Bronchial epithelial cell (primary cell): ENCODE results near the gene ARID4B. TPM values are rescaled to one million over a fixed set of nuclear protein-coding genes. Genes with fewer than 3 reads are reported as not detected.

Source experiments
- DNase-seq: peaks from one replicate; pipeline ENCODE4 v3.0.0-alpha.2; 2010; ENCODE audit warnings: low read depth
- FAIRE-seq: peaks from 2 replicates; lab custom pipeline; 2011; peaks lifted over from hg19 to GRCh38; lab: Jason Lieb, UNC
- H3K27me3 ChIP-seq: 2 replicates; pipeline ENCODE4 v1.5.1; 2011; ENCODE audit warnings: low read length; ENCODE audit not compliant: control insufficient read depth, insufficient read depth
- H3K36me3 ChIP-seq: 2 replicates; pipeline ENCODE4 v1.5.1; 2011; ENCODE audit warnings: low read length; ENCODE audit not compliant: control insufficient read depth, insufficient read depth
- H3K4me3 ChIP-seq: 2 replicates; pipeline ENCODE4 v1.5.1; 2011; ENCODE audit warnings: mild to moderate bottlenecking, low read depth, low read length, control low read depth
- total RNA-seq: library from RNA; depleted of rRNA; stranded (reverse); fragments of >200 nt; gene quantifications from 2 replicates; pipeline ENCODE4 v1.2.1, GENCODE V29; 2014
- TF ChIP-seq, protein P1 (sequence below): IDR thresholded peaks from 2 replicates; pipeline ENCODE4 v1.5.1; 2011; ENCODE audit warnings: mild to moderate bottlenecking, moderate library complexity, low read length, control low read depth, inconsistent platforms; ENCODE audit not compliant: insufficient read depth, severe bottlenecking

ARID4B gene
- total RNA-seq, 1 donor from 2014 or later, result 11.8 TPM

DNA sequence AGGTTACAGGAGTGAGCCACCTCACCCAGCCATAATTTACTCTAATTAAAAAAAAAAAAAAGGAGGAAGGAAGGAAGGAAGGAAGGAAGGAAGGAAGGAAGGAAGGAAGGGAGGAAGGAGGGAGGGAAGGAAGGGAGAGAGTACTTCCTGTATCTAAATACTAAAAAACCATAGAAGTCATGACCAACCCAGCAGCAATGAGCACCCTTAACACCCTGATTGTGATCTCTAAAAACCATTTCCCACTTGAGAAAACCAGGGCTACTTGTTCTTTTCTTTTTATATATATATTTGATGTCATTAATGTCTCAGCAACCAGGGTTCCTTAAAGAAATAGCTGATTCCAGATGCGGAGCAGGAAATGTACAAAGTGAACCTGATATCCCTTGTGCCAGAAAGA lies 31.2 kb downstream of the ARID4B start:
- Histone ChIP-seq H3K36me3 (no peaks in the 10 kb centered on the region), H3K27me3 (no peaks in the 10 kb centered on the region), H3K4me3 (no peak overlapping the region)
- FAIRE-seq, result no peak
- TF ChIP-seq, protein P1, sequence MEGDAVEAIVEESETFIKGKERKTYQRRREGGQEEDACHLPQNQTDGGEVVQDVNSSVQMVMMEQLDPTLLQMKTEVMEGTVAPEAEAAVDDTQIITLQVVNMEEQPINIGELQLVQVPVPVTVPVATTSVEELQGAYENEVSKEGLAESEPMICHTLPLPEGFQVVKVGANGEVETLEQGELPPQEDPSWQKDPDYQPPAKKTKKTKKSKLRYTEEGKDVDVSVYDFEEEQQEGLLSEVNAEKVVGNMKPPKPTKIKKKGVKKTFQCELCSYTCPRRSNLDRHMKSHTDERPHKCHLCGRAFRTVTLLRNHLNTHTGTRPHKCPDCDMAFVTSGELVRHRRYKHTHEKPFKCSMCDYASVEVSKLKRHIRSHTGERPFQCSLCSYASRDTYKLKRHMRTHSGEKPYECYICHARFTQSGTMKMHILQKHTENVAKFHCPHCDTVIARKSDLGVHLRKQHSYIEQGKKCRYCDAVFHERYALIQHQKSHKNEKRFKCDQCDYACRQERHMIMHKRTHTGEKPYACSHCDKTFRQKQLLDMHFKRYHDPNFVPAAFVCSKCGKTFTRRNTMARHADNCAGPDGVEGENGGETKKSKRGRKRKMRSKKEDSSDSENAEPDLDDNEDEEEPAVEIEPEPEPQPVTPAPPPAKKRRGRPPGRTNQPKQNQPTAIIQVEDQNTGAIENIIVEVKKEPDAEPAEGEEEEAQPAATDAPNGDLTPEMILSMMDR, result no peak
- no peak for DNase-seq

DNA sequence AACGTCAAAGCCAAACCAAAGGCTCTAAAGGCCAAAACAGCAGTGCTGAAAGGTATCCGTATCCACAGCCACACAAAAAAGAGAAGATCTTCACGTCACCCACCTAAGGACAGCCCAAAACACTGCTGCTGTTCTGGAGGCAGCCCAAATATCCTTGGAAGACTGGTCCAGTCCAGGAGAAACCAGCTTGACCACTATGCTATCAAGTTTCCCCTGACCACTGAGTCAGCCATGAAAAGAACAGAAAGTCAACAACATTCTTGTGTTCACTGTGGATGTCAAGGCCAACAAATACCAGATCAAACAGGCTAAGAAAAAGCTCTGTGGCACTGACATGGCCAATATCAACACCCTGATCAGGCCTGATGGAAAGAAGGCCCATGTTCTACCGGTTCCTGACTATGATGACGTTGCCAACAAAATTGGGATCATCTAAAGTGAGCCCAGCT lies 32.1 kb downstream of the ARID4B start:
- Histone ChIP-seq H3K4me3 (no peak overlapping the region), H3K36me3 (no peaks in the 10 kb centered on the region)
- peak; percentile 89 for FAIRE-seq

DNA sequence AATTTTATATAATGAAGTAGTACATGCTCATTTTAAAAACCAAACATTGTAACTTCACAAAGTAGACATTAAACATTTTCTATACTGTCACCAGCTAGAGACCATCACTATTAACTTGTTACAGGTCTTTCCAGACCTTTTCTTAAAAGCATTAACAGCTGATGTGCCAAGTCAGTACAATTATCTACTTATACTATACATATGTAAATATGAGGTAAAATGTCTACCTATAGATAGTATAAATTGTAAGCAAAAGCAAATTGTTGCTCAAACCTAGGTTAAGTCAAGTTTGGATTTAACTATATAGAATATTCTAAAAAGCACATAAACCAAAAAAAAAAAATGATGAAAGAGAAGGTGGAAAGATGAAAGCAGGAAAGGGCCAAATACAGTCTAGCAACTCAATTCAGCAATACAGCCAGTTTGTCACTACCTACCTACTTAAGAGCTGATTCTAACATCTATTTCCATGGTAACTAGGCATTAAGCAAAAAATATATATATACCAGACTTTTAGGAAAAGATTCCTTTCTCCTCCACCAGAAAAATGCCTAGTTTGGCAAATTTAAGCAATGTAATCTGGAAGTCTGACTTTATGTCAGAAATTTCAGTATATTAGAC lies 34.5 kb downstream of the ARID4B start:
- H3K4me3 ChIP-seq, result no peak overlapping the region
- DNase-seq, result no peak
- H3K27me3 ChIP-seq, result no peaks in the 10 kb centered on the region
- H3K36me3 ChIP-seq, result no peaks in the 10 kb centered on the region
- TF ChIP-seq, protein P1, result no peak
- FAIRE-seq, result no peak

More for the DNA sequence above, 32.1 kb downstream of the ARID4B start:
- TF ChIP-seq, protein P1, result no peak
- DNase-seq, result peak; percentile 69
- no peaks in the 10 kb centered on the region for H3K27me3 ChIP-seq

DNA sequence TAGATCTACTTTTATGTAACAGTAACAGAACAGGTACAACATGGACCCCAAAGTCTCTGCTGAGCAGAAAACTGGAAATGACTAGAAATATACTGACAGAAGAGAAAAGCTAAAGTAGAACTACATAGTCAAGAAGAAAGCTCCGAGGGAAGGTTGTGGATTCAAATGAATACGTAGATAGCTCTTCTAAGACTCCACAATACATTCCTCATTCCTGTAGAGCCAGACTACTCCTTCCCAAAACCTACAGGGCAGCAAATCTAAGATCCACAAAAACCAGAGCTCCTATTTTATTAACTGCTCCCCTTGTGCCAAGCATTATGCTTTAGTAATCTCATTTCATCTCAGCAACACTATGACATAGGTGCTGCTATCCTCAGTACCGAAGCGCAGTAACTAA lies 35.2 kb downstream of the ARID4B start:
- FAIRE-seq, result no peak
- H3K4me3 ChIP-seq, result no peak overlapping the region
- H3K36me3 ChIP-seq, result no peaks in the 10 kb centered on the region
- no peak for DNase-seq
- H3K27me3 ChIP-seq, result no peaks in the 10 kb centered on the region
- TF ChIP-seq, protein P1, result no peak

DNA sequence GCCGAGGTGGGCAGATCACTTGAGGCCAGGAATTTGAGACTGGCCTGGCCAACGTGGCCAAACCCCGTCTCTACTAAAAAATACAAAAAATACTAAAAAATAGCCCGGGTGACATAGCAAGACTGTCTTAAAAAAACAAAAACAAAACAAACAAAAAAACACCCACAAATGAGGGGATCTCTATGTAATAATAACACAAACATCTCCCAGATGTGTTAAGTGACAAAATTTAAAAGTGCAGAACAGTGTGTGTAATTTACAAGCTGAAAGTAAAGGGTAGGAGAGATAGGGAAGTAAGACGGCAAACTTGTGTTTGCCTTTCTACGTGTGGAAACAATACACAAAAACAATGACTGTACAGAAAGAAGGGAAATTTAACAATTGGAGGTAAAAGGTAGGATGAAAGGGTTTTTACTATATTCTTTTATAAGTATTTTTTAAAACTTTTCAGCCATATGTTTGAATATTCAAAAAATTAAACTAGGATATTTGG lies 36.3 kb downstream of the ARID4B start:
- DNase-seq (no peak), FAIRE-seq (no peak)
- H3K36me3 ChIP-seq, result no peaks in the 10 kb centered on the region
- H3K27me3 ChIP-seq, result no peaks in the 10 kb centered on the region
- TF ChIP-seq, protein P1, result no peak
- no peak overlapping the region for H3K4me3 ChIP-seq
